Esophagus (tissue), 2 donors: ENCODE results near the gene EPHB4. TPM values are rescaled to one million over a fixed set of nuclear protein-coding genes. Genes with fewer than 3 reads are reported as not detected.
A peak's percentile ranks its signal among the peaks of the same experiment; 100 is the strongest.

Experiments used
- H3K27ac ChIP-seq, 2 donors: one replicate each; pipeline ENCODE4 v1.5.1; 2013; ENCODE audit warnings: low read depth in 2 of 2, mild to moderate bottlenecking in 2 of 2, inconsistent platforms in 1 of 2, low read length in 1 of 2, moderate library complexity in 1 of 2
- H3K27me3 ChIP-seq, 2 donors: one replicate each; pipeline ENCODE4 v1.6.1; 2013; ENCODE audit warnings: low read length in 2 of 2, control low read depth in 1 of 2, mild to moderate bottlenecking in 1 of 2; ENCODE audit not compliant: insufficient read depth in 2 of 2, control insufficient read depth in 1 of 2
- H3K36me3 ChIP-seq, 2 donors: one replicate each; pipeline ENCODE4 v1.6.1; 2013; ENCODE audit warnings: low read length in 1 of 2; ENCODE audit not compliant: control insufficient read depth in 2 of 2, insufficient read depth in 2 of 2
- H3K4me1 ChIP-seq, 2 donors: one replicate each; pipeline ENCODE4 v1.6.1; 2013; ENCODE audit warnings: low read length in 1 of 2; ENCODE audit not compliant: control insufficient read depth in 2 of 2, insufficient read depth in 2 of 2
- H3K4me3 ChIP-seq, 2 donors: one replicate each; pipeline ENCODE4 v1.5.1; 2013; ENCODE audit warnings: low read length in 2 of 2, mild to moderate bottlenecking in 2 of 2, low read depth in 1 of 2, moderate library complexity in 1 of 2
- H3K9me3 ChIP-seq, 2 donors: one replicate each; pipeline ENCODE4 v1.6.1; 2013; ENCODE audit warnings: mild to moderate bottlenecking in 2 of 2, low read depth in 1 of 2, low read length in 1 of 2, moderate library complexity in 1 of 2; ENCODE audit not compliant: control insufficient read depth in 2 of 2, insufficient read depth in 1 of 2
- WGBS, 2 donors: extraction: QIAGEN DNeasy Blood & Tissue Kit; methylation state at CpG; one replicate each; pipeline ENCODE4 v1.1.7; 2013; 5-methylcytosine and 5-hydroxymethylcytosine counted together
- polyA plus RNA-seq, 2 donors: library from polyadenylated mRNA; stranded (reverse); fragments of 200-250 nt; gene quantifications; one replicate each; pipeline ENCODE4 v1.2.3, GENCODE V29; 2013
- donor health status: healthy with polysubstance abuse.
- donor health status: Bipolar disorder and iron deficiency.

The EPHB4 gene
- polyA plus RNA-seq, 2 donors: 12.8 to 15.7 TPM

DNA sequence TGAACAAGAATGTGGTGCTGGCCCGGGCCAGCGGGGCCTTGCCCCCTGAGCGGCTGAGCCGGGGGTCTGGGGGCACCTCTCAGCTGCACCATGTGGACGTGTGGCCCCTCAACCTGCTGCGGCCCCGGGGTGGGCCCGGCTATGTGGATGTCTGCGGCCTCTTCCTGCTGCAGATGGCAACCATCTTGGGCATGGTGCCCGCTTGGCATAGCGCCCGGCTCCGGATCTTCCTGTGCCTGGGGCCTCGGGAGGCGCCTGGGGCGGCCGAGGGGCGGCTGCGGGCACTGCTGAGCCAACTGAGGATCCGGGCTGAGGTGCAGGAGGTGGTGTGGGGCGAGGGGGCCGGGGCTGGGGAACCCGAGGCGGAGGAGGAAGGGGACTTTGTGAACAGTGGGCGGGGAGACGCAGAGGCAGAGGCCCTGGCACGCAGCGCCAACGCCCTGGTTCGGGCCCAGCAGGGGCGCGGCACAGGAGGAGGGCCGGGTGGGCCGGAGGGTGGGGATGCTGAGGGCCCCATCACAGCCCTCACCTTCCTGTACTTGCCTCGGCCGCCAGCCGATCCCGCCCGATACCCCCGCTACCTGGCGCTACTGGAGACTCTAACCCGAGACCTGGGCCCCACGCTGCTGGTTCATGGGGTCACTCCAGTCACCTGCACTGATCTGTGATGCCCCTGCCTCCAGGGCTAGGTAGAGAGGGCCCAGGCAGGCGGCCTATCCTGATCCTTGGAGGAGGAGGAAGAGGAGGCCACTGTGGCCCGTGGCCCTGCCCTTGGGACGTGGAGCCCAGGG lies 38.8 kb upstream of the EPHB4 start:
- peak overlapping the region; percentile 79 to 81 for H3K4me3 ChIP-seq
- peak overlapping the region; percentile 89 to 96 for H3K27ac ChIP-seq
- 33 to 42% methylated on average over 42 to 46 of the region's 46 CpGs for WGBS, 2 donors
- H3K27me3 ChIP-seq: no peaks in the 10 kb centered on the region
- peaks cover 0 to 18% of the 10 kb centered on the region in 2 donors for H3K36me3 ChIP-seq
- peaks cover 0 to 8% of the 10 kb centered on the region in 2 donors for H3K4me1 ChIP-seq
- no peaks in the 10 kb centered on the region for H3K9me3 ChIP-seq

DNA sequence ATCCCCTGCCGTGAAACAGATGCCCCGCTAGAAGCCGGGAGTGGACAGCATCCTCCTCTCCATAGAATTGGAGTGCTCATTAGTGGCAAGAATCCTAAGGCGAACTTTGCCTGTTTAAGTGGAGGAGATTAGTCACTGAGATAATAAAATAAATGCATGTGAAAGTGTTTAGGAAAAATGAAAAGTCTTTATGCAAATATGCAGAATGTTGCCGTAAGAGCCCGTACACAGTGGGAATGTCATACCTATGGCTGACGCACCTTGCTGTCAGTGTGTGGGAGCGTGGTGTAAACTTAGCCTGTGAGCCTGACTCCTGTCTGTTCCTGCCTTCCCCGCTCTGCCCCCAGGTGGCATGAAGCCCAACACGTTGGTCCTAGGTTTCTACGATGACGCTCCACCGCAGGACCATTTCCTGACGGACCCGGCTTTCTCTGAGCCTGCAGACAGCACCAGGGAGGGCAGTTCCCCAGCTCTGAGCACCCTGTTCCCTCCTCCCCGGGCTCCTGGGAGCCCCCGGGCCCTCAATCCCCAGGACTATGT lies 38.1 kb upstream of the EPHB4 start:
- peak overlapping the region; percentile 89 to 96 for H3K27ac ChIP-seq
- 44 to 59% methylated on average over 17 of the region's 17 CpGs for WGBS, 2 donors

DNA sequence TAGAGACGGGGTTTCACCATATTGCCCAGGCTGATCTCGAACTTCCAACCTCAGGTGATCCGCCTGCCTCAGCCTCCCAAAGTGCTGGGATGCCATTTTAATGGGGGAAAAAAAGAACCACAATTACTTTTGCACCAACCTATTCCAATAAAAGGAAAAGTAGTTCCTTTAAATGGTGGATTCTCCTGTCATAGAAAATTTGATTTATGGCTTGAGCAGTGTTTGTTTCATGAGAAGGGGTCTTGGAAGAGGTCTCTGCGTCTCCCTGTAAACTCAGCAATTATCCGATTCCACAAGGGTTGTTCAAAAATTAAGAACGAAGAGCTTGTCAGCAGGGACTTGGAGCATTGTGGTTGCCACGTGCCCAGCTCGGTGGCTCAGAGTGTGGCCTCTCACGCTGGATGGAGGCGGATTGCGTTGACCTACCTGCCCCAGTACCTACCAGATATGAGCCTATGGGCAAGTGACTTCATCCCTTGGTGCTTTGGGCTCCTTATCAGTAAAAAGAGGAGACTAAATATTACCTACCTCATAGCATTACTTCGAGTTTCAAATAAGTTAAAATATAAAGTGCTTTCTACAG lies 37.0 kb upstream of the EPHB4 start:
- peaks cover 4 to 24% of the 10 kb centered on the region in 2 donors for H3K36me3 ChIP-seq
- no peaks in the 10 kb centered on the region for H3K27me3 ChIP-seq
- WGBS, 2 donors: 89 to 93% methylated on average over 12 of the region's 12 CpGs
- H3K27ac ChIP-seq: no peak overlapping the region
- no peaks in the 10 kb centered on the region for H3K9me3 ChIP-seq
- H3K4me3 ChIP-seq: no peak overlapping the region
- peaks cover 0 to 8% of the 10 kb centered on the region in 2 donors for H3K4me1 ChIP-seq

More for the DNA sequence above, 38.1 kb upstream of the EPHB4 start:
- Histone ChIP-seq H3K27me3 (no peaks in the 10 kb centered on the region), H3K4me1 (peaks cover 0 to 8% of the 10 kb centered on the region in 2 donors), H3K4me3 (peak overlapping the region; percentile 25 to 81), H3K9me3 (no peaks in the 10 kb centered on the region), H3K36me3 (peaks cover 4 to 21% of the 10 kb centered on the region in 2 donors)

GRCh38 chr7:100863406-100863950 lies 36.2 kb upstream of the EPHB4 start:
- 69 to 74% methylated on average over 10 of the region's 10 CpGs for WGBS, 2 donors
- peaks cover 8 to 29% of the 10 kb centered on the region in 2 donors for H3K36me3 ChIP-seq
- H3K27ac ChIP-seq: no peak overlapping the region

DNA sequence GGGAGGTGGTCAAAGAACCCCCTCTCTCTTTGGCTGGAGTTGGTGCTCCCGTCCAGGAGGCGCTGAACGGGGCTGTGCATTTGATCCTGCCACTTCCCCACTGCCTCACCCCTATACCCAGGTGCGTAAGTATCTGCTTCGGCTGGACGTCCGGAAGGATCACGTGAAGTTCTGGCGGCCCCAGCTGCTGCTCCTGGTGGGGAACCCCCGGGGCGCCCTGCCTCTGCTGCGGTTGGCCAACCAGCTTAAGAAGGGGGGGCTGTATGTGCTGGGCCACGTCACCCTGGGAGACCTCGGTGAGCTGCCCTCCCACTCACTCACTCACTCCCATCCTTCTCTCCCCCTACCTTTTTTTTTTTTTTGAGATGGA lies 34.3 kb upstream of the EPHB4 start:
- Histone ChIP-seq H3K4me1 (peaks cover 0 to 6% of the 10 kb centered on the region in 2 donors), H3K4me3 (no peak overlapping the region), H3K27ac (no peak overlapping the region), H3K9me3 (no peaks in the 10 kb centered on the region), H3K36me3 (peaks cover 9 to 33% of the 10 kb centered on the region in 2 donors), H3K27me3 (no peaks in the 10 kb centered on the region)
- 93 to 97% methylated on average over 14 of the region's 14 CpGs for WGBS, 2 donors

More at GRCh38 chr7:100863406-100863950, 36.2 kb upstream of the EPHB4 start:
- Histone ChIP-seq H3K9me3 (no peaks in the 10 kb centered on the region), H3K4me3 (no peak overlapping the region), H3K4me1 (peaks cover 0 to 8% of the 10 kb centered on the region in 2 donors), H3K27me3 (no peaks in the 10 kb centered on the region)

DNA sequence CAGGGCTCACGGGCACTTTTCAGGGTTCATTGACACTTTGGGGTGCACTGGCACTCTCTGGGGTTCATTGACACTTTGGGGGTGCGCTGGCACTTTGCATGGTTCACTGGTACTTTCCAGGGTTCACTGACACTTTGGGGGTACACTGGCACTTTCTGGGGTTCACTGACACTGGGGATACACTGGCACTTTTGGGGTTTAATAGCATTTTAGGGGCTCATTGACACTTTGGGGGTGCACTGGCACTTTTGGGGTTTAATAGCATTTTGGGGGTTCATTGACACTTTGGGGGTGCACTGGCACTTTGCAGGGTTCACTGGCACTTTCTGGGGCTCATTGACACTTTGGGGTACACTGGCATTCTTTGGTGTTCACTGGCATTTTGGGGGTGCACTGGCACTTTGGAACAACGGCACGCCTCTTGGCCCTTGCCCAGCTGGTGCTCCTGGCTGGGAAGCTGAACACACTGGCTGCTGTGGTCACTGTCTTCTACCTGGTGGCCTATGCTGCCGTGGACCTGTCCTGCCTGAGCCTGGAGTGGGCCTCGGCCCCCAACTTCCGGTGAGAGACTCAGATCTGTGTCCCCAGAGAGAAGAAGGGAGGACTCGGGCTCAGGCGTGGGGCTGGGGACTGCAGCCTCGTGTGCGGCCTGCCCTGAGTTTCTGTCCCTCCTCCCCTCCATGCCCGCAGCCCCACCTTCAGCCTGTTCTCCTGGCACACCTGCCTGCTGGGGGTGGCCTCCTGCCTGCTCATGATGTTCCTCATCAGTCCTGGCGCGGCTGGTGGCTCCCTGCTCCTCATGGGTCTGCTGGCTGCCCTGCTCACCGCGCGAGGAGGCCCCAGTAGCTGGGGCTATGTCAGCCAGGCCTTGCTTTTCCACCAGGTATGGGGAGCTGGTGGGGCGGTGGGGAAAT lies 33.6 kb upstream of the EPHB4 start:
- Histone ChIP-seq H3K4me3 (no peak overlapping the region), H3K36me3 (peaks cover 9 to 33% of the 10 kb centered on the region in 2 donors), H3K27ac (no peak overlapping the region), H3K27me3 (no peaks in the 10 kb centered on the region), H3K9me3 (no peaks in the 10 kb centered on the region), H3K4me1 (peaks cover 0 to 4% of the 10 kb centered on the region in 2 donors)
- 88 to 90% methylated on average over 17 to 18 of the region's 18 CpGs for WGBS, 2 donors

- H3K27me3 ChIP-seq: no peaks in the 10 kb centered on the region
- peaks cover 9 to 33% of the 10 kb centered on the region in 2 donors for H3K36me3 ChIP-seq
- no peaks in the 10 kb centered on the region for H3K4me1 ChIP-seq
- 86 to 89% methylated on average over 15 of the region's 15 CpGs for WGBS, 2 donors
- no peak overlapping the region for H3K27ac ChIP-seq
- H3K4me3 ChIP-seq: no peak overlapping the region
- no peaks in the 10 kb centered on the region for H3K9me3 ChIP-seq
These were observed 32.5 kb upstream of the EPHB4 start for GRCh38 chr7:100859856-100860255.

- Histone ChIP-seq H3K4me1 (no peaks in the 10 kb centered on the region), H3K36me3 (peaks cover 9 to 32% of the 10 kb centered on the region in 2 donors), H3K27ac (no peak overlapping the region), H3K4me3 (no peak overlapping the region), H3K27me3 (no peaks in the 10 kb centered on the region), H3K9me3 (no peaks in the 10 kb centered on the region)
- WGBS, 2 donors: 93 to 95% methylated on average over 16 of the region's 16 CpGs
These were observed 29.6 kb upstream of the EPHB4 start for GRCh38 chr7:100856871-100857282.

GRCh38 chr7:100855515-100855914 lies 28.2 kb upstream of the EPHB4 start:
- no peaks in the 10 kb centered on the region for H3K27me3 ChIP-seq
- no peak overlapping the region for H3K4me3 ChIP-seq
- no peaks in the 10 kb centered on the region for H3K9me3 ChIP-seq
- no peak overlapping the region for H3K27ac ChIP-seq
- H3K36me3 ChIP-seq: peaks cover 6 to 20% of the 10 kb centered on the region in 2 donors
- 90 to 92% methylated on average over 10 of the region's 10 CpGs for WGBS, 2 donors
- no peaks in the 10 kb centered on the region for H3K4me1 ChIP-seq
